AG09309 (cell line): ENCODE results near the gene TANK.
"Not testable (repeated sequence)": the region's sequence is repeated elsewhere in the genome, so short reads cannot be mapped to it uniquely, and the experiment has no call there.

Source experiments
- DNase-seq: peaks from one replicate; pipeline ENCODE4 v3.0.0-alpha.2; 2010; ENCODE audit warnings: low read depth
- H3K4me3 ChIP-seq: 2 replicates; pipeline ENCODE4 v1.5.1; 2011; ENCODE audit warnings: mild to moderate bottlenecking, low read depth, low read length, moderate library complexity; ENCODE audit not compliant: control insufficient read depth
- TF ChIP-seq, protein P1 (sequence below): IDR thresholded peaks from 2 replicates; pipeline ENCODE4 v1.5.1; 2011; ENCODE audit warnings: mild to moderate bottlenecking, low read depth, low read length, inconsistent platforms; ENCODE audit not compliant: insufficient read depth, control insufficient read depth; ENCODE audit errors: missing control alignments

The TANK gene

GRCh38 chr2:161265874-161266273 is 105.6 kb downstream of the TANK start:
- no peak for DNase-seq

GRCh38 chr2:161269111-161269510 is 108.9 kb downstream of the TANK start:
- no peak overlapping the region for H3K4me3 ChIP-seq
- no peak for DNase-seq
- TF ChIP-seq, protein P1, sequence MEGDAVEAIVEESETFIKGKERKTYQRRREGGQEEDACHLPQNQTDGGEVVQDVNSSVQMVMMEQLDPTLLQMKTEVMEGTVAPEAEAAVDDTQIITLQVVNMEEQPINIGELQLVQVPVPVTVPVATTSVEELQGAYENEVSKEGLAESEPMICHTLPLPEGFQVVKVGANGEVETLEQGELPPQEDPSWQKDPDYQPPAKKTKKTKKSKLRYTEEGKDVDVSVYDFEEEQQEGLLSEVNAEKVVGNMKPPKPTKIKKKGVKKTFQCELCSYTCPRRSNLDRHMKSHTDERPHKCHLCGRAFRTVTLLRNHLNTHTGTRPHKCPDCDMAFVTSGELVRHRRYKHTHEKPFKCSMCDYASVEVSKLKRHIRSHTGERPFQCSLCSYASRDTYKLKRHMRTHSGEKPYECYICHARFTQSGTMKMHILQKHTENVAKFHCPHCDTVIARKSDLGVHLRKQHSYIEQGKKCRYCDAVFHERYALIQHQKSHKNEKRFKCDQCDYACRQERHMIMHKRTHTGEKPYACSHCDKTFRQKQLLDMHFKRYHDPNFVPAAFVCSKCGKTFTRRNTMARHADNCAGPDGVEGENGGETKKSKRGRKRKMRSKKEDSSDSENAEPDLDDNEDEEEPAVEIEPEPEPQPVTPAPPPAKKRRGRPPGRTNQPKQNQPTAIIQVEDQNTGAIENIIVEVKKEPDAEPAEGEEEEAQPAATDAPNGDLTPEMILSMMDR: no peak

More at GRCh38 chr2:161265874-161266273, 105.6 kb downstream of the TANK start:
- TF ChIP-seq, protein P1: no peak
- H3K4me3 ChIP-seq: no peak overlapping the region

DNA sequence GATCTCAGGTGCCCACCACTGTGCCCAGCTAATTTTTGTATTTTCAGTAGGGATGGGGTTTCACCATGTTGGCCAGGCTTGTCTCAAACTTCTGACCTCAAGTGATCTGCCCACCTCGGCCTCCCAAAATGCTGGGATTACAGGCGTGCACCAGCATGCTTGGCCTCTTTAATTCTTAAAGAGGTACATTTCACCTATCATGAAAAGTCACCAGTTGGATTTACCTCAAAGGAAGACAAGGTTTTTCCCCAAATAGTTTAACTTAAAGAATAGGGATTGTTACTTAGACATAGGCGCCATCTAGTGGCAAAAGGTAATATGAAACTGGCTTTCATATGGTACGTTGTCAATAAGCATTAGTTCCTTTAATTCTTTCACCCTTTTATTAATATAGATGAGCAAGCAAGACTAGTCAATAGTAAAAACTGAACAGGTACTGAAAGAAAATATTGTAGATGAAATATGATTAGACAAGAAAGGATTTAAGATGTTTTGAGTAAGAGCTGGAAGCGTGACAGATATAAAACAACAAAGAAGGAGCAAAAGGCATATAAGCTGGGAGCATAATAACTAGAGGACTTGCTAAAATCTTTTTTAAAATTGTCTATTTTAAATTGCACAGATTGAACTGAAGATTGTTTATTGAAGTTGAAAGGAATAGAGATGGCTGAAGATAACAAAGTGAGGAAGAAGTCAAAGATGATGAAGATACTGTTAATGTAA is 113.0 kb downstream of the TANK start:
- TF ChIP-seq, protein P1: peak; percentile 58
- no peak overlapping the region for H3K4me3 ChIP-seq
- DNase-seq: peak; percentile 32

DNA sequence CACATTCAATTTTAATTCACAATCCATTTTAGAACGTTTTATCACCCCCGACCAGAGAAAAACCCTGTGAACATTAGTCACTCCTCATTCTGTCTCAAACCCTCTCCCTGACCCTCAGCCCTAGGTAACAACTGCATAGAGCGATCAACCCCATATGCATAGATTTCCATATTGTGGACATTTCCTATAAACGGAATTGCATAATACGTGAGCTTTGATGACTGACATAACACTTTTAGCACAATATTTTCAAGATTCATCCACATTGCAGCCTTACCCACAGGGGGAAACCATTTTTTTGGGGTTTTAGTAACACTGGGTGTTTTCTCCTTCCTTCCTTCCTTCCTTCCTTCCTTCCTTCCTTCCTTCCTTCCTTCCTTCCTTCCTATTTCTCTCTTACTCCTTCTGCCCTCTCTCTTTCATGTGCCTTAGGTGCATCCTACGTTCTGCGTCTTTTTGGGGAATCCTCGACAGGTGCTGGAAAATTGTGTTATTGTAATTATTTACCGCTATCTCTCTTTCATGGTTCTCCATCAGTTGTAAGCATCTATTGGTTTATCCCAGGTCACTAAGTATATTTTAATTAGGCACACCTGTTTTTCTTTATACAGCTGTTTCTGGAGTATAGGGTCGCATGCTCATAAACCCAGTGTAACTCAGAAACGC is 118.5 kb downstream of the TANK start:
- DNase-seq, H3K4me3 ChIP-seq: not testable (repeated sequence)

DNA sequence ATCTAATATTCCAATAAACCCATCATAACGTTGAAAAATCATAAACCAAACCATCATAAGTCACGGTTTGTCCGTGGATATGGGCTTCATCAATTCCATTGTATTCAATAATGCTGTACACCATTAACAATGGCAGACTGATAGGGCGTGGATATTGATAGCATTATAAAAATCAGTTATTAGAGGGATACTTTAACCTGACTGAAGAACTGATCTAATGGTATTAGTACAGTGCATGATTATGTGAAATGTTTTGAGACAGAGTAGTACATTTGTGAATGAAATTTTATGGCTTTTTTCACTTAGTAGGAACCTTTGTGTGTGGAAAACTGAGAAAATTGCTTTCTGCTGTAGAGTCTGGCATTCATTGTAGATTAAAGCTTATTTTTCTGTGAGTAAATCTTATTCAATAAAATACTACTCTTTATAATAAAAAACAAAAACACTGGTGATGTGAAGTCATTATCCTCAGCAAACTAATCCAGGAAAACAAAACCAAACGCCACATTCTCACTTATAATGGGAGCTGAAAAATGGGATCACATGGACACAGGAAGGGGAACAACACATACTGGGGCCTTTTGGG is 119.1 kb downstream of the TANK start:
- DNase-seq, H3K4me3 ChIP-seq: not testable (repeated sequence)

DNA sequence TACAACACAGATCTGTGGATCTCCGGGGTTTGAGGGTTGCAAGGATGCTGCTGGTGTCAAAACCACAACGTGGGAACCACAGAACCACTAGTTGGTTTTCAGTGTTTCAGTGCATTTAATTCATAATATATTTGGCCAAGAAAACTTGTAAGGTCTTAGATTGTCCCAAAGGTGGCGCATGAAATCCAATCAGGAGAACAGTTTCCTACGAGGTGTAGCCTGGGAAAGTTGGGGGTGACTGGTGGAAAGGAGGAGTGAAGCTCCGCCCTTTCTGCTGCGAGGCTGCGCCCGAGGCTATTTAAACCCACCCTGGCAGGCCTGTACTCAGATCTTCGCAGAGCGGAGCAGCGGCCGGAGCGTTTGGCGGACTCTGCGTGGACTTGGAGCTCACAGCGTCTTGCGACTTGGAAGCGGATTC is 120.7 kb downstream of the TANK start:
- not testable (repeated sequence) for DNase-seq, H3K4me3 ChIP-seq
- TF ChIP-seq, protein P1: peak; percentile 8

GRCh38 chr2:161281615-161282310 is 121.5 kb downstream of the TANK start:
- H3K4me3 ChIP-seq: not testable (repeated sequence)

DNA sequence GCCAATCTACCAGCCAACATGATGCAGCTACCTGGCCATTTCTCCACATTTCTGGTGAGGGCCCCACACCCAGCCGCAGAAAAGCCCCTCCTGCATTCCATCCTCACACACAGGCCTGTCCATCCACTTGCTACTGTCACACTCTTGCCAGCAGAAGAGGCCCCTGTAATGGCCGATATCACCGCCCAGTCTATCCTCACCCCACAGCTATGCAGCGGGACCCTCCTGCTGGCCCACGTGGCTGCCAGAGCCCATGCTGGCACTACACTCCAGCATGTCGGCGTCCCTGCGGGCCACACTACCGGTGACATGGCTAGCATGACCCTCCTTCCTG is 122.0 kb downstream of the TANK start:
- H3K4me3 ChIP-seq, DNase-seq: not testable (repeated sequence)

More at GRCh38 chr2:161281615-161282310, 121.5 kb downstream of the TANK start:
- DNase-seq: not testable (repeated sequence)
